ENCODE data around the gene EGF.

- TF ChIP-seq CTCF (IDR thresholded peaks at IDR 0.05; ENCODE audit: insufficient read depth, low read length, poor library complexity, severe bottlenecking) (no peak), EZH2phosphoT487 (conservative IDR thresholded peaks at IDR 0.05; ENCODE audit: low read length) (no peak)
Measured at GRCh38 chr4:110020139-110020538, 107.5 kb downstream of the EGF start.

Measured in SU-DHL-6 (cell line).